Muscle of arm (tissue), 12 donors: ENCODE data around the gene MRPS2. TPM values are rescaled to one million over a fixed set of nuclear protein-coding genes. Genes with fewer than 3 reads are reported as not detected.
"Not testable (repeated sequence)": the region's sequence is repeated elsewhere in the genome, so short reads cannot be mapped to it uniquely, and the experiment has no call there.

Experiments
- DNase-seq: peaks from one replicate; pipeline ENCODE4 v3.0.0-alpha.2; 2013
- polyA plus RNA-seq, 12 donors: library from polyadenylated mRNA; unstranded; fragments of 120-200 nt; gene quantifications; one replicate each; pipeline ENCODE4 v1.2.1, GENCODE V29; 2013; ENCODE audit not compliant: insufficient read length in 12 of 12

Gene MRPS2
- polyA plus RNA-seq, 12 donors: 17.2 to 45.4 (median 27.0) TPM; not detected in 1

DNA sequence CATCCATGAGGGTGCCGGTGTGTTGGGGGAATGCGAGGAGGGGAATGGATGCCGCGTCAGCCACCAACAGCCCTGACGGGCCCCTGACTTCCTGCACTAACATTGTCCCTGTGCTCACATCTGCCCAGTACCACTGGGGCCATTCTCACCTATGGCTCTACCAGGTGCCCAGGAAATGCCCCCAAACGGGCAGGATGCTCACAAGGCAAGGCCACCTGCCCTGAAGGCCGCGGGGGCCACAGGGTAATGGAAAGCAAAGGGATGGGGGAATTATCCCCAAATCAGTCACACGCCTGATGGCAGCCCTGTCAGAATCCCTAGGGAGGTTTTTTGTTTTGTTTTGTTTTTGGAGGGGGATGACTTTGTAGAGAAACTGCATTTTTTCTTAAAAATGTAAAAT, 13.4 kb downstream of the MRPS2 start:
- not testable (repeated sequence) for DNase-seq

DNA sequence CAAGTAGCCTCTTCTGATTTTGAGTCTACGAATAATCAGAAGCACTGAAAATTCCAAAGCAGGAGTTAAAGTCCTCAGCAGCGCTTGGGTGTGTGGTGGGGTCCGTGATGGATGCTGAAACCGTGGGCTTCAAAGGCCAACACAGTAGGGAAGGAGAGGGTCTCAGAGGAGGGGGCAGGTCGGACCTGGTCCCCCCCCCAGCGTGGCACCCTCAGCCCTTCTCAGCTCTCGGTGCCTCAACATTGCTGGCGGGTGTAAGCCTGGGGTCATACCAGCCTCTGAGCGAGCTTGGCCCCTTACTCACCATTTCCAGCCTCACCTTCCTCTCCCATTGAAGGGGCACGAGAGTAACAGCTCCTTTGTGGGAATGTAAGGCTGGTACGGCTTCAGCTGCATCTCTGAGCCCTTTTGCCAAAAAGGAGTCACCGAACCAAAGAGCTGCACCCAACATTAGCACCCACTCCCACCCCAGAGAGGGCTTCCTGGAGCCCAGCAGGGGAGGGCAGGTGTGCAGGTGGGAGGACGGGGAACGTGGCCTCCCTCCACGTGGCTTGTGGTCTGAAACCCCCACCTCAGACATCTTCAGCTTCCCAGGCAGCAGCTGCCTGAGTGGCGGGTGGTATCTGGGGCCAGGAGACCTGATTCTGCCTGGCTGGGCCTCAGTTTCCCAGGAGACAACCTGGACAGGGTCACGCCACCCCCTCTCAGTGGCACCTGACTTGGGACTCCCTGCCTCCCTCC, 14.0 kb downstream of the MRPS2 start:
- DNase-seq: no peak

DNA sequence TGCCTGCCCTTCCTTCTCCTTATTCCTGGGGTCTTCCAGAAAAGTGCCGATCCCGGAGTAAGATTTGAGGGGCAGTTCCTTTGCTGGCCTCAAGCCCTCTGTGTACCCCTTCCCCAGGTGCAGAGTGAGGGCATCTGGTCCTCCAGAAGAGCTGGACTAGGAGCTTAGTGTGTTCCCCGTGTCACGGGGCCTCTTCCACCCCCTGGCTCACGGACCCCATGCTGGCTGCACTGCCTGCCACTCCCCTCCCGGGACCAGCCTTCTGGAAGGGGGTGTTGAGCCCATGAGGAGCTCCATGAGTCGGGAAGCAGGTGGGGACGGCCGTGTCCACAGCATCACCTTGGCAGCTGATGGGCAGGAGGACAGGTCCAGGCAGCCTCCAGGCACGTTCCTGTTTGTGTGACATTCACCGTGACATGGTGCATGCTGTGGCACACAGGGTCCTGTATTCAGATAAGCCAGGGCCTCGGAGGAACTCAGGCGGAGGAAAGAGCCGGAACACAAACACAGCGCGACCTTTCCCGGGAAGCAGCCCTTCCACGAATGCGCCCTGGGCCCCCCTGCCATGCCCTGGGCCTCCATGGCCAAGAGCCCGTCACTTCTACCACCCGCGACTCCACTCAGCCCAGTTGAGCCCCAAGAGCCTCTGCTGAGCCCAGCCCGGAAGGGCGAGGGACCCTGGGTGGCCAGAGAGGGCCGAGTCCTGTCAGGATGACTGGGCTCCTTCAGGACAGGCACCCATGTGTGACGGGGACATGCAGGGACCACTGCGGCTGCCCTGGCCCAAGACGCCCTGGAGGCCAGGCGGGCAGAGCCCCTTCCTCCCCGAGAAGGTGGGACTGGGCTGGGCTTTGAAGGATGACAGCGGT, 14.8 kb downstream of the MRPS2 start:
- DNase-seq: no peak

DNA sequence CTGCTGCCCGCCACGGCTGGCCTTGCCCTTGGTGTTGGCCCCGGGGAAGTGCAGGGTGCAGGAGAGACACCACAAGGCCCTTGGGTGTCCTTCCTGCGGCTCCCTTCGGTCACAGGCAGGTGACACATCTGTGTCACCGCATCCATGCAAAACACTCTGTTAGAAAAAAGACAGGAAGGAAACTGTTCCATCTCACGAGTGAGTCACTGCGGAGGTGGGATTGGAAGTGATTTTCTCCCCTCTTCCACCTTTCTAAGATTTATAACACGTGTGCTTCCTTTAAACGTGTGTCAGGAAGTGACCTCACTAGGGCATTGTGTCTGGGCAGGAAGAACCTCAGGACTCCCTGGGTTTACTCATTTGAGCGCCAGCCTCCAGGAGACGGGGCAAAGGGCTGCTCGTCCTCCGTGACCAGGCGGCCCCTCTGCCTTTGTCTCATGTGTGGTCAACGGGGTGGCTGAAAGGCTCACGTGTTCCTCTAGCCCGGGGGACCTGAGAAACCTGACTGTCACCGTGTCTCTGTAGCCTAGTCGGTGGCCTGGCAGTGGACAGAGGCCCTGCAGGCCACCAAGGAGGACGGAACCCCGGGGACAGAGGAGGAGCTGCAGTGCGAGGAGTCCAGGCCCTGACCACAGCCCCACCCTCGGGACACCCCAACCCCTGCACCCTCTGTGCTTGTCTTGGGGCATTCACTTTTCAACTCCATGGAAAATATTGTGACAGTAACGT, 15.8 kb downstream of the MRPS2 start:
- DNase-seq: no peak

DNA sequence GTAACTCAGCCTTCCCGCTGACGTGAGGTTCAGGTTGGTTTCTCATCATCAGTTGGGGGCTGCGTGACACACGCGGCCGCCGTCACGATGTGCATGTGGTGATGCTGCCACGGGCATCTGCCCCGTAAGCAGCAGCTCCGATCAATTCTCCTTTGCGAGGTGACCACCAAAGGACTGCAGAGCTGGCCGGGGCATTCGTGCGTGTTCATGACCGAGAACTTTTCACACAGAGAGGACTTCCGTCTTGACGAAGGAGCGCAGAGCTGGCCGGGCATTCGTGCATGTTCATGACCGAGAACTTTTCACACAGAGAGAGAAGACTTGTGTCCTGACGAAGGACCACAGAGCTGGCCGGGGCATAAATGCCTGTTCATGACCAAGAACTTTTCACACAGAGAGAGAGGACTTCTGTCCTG, 16.9 kb downstream of the MRPS2 start:
- no peak for DNase-seq

DNA sequence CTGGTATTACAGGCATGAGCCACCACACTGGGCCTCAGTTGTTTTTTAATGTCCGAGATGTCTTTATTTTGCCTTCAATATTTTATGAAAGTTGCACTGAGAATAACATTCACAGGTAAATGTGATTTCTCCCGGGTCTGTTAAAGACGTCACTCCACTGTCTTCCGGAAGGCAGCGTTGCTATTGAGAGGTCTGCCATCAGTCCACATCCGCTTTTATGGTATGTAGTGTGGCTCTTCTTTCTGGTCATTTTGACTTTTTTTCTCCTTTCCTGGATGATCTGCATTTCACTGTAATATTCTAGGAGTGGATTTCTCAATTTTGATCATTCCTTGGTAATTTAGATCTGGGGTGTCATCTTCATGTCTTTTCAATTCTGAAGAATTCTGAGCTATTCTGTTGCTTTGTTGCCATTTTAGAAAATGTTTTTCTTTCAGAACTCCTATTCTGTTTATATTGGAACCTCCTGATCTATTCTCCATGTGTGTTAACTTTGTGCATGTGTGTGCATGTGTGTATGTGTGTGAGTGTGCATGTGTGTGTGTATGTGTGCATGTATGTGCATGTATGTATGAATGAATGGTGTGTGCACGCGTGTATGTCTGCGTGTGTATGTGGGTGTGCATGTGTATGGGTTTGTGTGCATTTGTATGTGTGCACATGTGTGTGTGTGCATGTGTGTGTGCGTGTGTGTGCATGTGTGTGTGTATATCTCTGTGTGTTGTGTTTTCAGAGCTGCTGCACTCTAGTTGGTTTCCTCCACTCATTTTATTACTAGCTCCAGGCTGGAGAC, 18.9 kb downstream of the MRPS2 start:
- DNase-seq: no peak

DNA sequence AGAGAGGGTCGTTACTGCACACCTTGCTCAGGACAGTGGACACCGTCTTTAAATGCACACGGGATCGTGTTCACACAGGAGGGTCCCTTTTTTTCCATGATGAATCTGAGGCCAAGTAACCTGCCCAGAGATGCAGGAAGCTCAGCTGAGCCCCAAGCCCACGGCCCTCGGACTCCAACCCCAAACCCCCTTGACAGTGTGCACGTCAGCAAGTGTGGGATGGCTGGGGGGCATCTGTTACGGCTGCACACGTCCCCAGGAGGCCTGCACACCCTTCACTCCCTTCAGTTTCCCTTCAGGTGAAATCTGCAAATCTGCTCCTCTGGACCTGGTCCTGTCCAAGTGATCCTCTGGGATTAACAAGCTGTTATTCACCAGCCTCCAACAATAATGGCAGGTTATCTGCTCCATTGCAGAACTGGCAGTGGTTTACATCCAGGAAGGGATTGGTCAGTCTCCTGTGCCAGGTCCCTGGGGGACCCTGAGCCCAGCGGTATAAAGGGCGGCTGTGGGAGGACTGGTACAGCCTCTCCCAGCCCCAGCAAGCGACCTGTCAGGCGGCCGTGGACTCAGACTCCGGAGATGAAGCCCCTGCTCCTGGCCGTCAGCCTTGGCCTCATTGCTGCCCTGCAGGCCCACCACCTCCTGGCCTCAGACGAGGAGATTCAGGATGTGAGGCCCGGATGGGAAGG, 20.6 kb downstream of the MRPS2 start, which contains the start of gene LCN1:
Gene LCN1 (plus strand): TSS at position 525 of the 692 bp plus-strand sequence. CDS start 58 bp downstream, at position 583.
- DNase-seq: no peak

DNA sequence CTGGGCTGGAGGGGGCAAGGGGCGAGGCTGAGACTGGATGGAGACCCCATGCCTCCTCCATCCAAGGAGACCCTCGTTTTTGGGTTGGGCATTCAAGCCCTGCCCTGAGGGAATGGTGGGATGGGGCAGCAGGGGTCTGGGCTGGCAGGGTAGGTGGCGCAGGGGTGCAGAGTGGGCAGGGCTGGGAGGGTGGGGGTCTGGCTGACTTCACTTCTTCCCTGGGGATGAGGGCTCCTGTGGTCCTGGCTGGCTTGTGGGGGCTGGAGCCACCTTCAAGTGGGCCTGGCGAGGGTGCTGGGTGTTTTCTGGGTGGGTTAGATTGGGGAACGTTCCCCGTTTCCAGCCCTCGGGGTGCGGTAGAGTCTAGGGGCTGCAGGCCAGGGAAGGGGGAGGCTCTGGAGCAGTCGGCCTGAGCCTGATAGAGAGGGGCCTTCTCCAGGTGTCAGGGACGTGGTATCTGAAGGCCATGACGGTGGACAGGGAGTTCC, 21.2 kb downstream of the MRPS2 start:
- DNase-seq: no peak

DNA sequence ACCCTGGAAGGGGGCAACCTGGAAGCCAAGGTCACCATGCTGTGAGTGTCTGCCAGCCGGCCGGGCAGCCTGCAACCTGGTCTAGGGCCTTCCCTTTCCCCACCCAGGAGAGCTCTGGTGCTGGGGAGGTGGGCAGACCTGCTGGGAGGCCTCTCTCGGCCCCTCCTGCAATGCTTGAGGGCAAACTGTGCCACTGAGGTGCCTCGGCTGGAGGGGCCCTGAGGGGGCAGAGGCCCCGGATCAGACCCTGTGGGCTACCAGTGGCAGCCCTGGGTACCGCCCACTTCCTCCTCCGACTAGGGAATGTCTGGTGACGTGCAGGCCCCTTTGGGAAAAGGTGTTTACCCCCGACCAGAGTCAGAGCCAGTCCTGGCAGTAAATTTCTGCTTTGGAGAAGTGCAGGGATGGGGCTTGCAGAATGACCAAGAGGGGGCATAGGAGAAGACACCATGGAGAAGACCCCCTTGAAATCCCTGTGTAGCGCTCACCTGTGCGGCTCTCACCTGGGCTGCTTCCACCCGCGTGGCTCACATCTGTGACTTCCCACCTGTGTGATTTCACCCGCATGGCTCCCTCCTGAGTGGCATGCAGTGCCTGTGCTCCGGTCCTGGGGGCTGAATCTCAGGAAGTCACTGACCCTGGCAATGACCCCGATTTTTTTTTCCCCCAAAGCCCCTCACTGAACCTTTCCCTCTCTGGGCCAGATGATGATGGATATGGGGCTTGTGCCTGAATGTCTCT, 21.8 kb downstream of the MRPS2 start:
- no peak for DNase-seq

DNA sequence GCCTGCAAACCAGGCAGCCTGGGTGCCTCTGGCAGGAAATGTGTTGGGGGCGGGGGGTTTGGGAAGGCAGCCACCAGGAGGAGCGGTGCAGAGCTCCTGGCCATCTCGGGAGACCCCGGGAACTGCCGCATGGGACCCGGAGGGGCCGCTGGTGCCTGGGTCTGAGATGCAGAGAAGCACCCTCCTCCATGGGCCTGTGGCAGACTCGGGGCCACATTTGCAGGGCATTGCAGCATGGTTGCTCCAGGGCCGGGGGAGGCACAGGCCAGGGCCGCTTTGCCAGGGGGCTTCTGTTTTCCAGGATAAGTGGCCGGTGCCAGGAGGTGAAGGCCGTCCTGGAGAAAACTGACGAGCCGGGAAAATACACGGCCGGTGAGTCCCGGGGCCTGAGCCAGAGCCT, 22.4 kb downstream of the MRPS2 start:
- no peak for DNase-seq

DNA sequence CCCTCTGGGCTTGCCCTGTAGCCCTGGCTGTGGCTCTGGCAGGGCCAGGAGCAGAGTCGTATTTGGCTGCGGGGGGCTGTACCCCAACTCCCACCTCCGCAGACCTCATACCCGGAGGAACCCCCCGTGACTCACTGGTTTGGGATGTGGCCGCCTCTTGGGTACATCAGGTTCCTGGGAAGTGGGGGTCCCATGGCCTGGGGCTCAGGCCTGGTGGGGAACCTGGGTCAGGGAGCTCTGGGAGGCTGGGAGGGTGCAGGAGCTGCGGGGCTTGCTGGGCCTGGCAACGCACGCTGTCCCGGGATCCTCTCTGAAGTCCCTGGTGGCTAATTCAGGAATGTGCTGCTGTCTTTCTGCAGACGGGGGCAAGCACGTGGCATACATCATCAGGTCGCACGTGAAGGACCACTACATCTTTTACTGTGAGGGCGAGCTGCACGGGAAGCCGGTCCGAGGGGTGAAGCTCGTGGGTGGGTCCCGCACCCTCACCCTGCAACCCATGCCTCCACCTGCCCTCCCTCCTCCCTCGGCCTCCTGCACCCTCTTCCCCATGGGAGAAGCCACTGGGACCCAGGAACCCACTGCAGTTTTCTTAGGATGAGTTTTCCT, 23.1 kb downstream of the MRPS2 start:
- DNase-seq: no peak

DNA sequence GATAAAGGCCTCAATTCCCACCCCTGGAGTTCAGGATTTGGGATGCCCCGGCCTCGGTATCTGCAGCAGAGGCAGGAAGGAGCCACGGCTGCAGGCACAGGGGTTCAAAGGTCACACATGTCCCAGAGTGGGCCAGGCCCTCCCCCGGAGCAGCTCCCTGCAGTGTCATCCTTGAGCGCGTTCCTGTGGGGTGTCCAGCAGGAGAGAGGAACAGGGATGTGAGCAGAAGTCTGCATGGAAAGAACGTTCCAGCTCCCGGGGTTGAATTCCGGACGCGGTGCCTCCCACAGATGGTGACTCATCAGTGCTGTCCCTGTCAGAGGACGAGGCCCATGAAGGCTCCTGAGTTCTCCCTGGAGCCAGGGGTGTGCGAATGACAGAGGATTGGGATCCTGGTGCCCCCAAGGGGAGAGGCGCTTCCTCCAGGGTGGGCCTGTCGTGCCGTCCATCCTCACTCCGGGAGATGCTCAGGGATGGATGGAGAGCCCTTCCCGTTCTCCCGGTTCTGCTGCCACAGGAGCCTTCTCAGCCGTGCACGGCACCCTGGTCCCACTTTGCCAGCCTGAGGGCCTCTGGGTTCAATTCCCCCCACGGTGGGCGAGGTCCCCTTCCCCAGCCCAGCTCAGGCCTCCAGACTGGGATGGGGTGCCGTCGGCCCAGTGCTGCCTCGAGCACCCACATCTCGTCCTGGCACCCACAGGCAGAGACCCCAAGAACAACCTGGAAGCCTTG, 23.8 kb downstream of the MRPS2 start:
- no peak for DNase-seq

DNA sequence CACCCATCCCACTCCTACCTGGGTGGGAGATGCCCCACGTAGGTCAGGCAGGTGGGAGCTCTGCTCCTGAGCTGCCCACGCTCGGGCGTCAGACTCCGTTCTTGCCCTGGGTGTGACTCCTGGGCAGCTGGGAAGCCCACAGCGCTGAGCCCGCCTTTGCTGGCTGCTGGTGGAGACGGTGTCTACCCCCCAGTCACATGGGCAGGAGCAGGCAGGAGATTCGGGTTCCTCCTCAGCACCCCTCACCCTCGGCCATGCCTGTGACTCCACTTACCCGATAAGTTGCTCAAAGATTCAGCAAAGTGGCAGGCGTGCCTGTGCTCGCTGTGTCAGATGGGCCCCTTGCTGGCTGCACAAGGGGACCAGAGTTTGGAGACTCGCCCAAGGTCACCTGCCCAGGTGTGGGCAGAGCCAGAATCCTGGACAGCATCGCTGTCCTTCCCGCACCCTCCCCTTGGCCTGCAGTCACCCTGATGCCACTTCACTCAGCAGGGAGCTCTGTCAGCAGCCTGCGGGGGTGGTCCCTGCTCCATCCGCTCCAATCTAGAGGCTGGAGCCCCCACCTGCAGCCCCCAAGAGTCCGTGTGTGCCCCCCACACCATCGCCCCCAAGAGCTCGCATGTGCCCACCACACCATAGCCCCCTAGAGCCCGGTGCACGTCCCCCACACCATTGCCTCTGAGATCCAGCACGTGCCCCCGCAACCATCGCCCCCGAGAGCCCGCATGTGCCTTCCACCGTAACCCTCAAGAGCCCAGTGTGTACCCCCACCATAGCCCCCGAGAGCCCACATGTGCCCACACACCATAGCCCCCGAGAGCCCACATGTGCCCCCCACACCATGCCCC, 25.0 kb downstream of the MRPS2 start:
- DNase-seq: no peak

DNA sequence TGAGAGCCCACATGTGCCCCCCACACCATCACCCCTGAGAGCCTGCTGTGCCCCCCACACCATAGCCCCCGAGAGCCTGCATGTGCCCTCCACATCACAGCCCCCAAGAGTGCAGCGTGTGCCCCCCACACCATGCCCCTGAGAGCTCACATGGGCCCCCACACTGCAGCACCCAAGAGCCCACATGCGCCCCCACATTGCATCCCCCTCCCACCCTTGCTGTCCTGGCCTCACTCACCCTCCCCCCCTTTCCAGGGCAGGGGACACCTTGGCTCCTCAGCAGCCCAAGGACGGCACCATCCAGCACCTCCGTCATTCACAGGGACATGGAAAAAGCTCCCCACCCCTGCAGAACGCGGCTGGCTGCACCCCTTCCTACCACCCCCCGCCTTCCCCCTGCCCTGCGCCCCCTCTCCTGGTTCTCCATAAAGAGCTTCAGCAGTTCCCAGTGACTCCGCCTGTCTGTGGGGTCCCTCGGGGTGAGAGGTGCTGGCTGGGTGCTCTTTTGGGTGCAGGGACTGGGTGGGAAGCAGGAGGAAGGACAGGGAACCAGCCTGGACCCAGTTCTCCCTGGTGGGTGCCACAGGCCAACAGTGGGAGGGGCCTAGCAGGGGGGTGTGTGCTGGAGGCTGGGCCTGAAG, 25.7 kb downstream of the MRPS2 start:
- DNase-seq: no peak

DNA sequence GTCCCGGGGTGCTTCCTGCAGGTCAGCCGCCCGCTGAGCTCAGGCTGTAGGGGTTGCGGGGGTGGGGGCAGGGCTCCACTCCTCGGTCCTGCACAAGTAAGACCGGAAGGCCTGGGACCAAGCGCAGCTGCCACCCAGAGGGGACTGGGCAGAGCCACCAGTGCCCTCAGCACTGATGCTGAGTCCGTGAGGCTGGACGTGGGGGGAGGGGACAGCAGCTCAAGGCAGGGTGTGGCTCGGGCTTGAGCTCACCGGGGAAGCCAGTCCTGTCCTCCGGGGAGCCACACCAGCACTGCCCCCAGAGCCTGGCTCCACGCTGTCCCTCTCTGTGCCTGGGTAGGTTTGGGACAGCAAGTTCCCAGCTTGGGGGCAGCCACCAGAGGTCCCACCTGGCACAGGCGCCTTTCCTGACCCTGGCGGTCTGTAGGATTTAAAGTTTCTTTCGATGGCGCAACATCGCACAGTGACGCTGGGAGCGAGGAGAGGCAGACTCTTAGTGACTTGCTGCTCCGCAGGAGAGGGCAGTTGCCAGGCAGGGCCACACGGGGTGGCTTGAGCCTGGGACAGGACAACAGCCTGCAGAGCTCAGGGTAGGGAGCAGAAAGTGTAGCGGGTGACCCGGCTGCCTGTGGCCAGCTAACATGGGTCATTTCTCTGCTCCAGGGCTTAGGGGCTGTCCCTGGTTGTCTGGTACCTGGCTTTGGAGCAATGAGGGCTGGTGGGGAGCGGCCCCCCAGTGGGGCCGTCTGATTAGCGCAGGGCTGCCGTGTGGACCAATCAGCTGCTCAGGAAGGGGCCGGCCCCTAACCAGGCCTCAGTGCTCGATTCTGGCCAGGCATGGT, 26.5 kb downstream of the MRPS2 start:
- no peak for DNase-seq

DNA sequence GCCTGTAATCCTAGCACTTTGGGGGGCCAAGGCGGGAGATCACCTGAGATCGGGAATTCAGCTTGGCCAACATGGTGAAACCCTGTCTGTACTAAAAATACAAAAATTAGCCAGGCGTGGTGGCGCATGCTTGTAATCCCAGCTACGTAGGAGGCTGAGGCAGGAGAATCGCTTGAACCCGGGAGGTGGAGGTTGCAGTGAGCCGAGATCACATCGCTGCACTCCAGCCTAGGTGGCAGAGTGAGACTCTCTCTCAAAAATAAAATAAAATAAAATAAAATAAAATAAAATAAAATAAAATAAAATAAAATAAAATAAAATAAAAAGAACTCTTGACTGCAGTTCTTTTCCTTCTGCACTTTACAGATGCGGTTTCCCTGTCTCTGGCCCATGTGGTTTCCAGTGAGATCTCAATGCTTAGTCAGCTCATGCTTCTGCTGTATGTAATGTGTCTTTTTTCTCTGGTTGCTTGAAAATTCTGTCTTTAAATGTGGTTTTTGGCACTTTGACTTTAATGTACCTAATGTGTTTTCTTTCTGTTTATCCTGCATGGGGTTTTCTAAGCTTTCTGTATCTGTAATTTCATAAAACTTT, 28.5 kb downstream of the MRPS2 start:
- DNase-seq: not testable (repeated sequence)
